GM18909 (cell line): Measurements from ENCODE around the gene VPS8.

Source experiments
- ATAC-seq: cut with Tn5 transposase; IDR thresholded peaks from one replicate; pipeline ENCODE4 v1.9.1; 2021; ENCODE audit warnings: mild to moderate bottlenecking; ENCODE audit not compliant: unreplicated experiment, poor library complexity

The VPS8 gene

DNA sequence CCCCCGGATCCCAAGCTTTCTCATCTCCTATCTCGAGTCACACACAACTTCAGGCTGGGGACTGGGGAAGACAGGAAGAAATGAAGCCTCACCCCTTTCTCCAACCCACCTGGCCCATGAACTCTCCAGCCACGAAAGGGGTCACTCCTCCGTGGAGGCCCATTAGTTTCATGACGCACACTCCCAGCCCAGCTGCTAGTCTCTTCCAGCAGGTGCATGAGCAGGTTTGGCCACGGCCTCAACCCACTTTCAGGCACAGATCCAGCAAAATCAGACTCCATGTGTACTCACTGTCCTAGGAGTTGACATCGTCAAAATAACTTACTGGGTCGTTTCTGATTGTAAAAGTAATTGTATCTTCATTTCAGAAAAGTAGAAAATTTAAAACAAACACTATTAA is 264.3 kb downstream of the VPS8 start:
- ATAC-seq = no peak

DNA sequence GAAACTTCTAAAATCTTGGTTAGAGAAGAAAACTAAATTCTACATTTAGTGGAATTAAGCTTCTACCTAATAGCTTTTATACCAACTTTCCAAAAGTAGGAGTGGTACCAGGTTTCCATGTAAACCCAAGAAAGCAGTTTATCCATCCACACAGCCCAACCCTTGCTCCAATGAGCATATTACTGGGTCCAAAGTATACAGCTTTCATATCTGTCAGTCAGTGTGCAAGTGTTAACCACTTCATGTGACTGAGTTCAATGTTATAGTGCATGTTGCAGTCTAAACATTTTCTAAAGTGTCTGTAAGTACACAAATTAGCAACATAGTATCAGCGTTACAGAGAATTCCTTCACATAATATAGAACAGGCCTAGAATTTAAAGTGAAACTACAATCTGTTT is 267.7 kb downstream of the VPS8 start:
- ATAC-seq = no peak

DNA sequence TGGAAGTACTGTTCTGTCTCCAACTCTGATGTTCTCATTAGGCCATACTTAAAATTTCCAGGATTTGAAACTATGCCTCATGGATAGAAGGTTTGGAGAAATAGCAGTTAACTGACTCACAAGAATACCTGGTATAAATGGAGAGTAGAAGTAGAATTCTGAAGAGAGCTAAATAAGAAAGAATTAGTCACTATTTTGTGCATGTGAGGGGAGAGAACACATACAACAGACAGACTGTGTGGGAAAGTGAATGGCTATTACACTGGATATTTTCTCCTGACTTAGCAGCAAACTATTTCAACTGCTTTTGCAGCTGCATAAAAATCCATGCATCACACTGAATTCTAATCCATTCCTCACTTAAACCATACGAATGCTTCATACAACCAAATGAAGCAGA is 269.6 kb downstream of the VPS8 start:
- no peak for ATAC-seq

DNA sequence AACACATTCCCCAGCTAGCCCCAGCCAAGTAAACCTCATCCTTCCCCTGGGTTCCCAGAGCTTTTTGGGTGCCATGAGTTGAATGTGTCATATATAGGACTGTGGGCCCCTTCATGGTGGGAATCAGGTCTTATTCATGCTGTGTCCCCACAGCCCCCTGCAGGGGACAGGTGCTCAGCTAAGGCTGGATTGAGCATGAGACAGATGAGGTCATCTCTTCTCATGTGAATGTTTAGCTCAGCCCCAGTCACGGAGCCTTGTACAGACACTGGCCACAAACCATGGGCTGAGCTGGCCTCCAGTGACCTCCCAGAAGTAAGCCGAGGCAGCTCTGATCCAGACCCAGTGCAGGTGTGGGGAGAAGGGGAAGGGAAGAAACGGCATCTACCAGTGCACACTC is 270.2 kb downstream of the VPS8 start:
- no peak for ATAC-seq

DNA sequence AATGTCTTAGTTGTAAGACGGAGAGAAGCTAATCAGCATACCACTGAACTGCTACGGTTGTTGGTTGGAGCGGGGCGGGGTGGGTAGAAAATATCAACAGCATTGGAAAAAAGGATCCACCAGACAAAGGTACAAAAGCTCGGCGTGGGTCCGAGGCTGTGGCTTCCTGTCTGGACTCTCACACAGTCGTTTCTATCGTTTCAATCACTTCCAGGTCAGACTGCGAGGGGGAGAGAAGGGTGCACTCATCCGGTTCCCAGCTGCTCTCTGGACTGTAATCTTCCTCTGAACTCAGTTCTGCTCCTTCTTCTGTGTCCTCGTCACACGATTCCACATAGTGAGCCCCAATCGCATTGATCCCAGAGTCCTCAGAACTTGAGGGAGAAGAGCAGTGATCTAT is 270.9 kb downstream of the VPS8 start:
- ATAC-seq = no peak

DNA sequence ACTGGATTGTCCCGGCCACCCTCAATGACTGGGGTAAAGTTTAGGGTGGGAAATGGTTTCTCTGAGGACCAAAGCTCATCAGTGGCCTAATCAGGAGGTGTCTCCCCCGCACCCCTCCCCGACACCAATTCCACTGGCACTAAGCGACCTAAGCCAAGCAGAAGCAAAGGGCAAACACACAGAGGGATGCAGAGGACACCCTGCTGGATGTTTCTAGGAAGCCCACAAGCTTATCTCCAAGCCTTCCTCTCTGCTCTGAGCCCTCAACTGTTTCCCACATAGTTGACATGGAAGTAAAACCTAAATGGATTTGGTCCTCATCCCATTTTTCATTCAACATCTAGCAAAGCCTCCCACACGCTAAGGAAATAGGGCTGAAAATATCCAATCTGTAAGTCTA is 272.4 kb downstream of the VPS8 start:
- no peak for ATAC-seq

DNA sequence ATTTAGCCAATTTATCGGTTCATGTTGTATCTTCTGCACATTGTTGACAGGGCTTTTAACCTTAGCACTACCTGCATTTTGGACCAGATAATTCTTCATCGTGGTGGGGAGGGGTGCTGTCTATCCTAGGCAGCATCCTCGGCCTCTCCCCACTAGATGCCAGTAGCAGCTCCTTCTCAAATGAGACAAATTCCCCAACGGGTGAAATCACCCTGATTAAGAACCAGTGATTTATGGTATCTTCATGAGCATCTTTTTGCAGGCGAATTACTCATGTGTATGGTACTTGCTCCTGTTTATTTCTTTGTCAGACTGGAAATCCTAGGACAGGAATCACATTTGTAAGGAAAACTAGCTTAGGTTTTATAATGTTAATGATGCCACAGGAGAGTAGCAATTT is 272.9 kb downstream of the VPS8 start:
- ATAC-seq = no peak

DNA sequence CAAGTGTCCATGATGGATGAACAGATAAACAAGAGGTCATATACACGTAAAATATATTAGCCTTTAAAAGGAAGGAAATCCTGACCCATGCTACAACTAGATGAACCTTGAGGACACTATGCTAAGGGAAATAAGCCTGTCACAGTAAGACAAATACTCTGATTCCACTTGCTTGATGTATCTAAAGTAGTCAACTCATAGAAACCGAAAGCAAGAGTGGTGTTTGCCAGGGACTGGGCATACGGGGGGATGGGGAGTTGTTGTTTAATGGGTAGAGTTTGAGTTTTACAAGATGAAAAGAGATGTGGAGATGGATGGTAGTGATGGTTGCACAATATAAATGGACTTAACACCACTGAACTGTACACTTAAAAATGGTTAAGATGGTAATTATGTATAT is 275.5 kb downstream of the VPS8 start:
- ATAC-seq = no peak

DNA sequence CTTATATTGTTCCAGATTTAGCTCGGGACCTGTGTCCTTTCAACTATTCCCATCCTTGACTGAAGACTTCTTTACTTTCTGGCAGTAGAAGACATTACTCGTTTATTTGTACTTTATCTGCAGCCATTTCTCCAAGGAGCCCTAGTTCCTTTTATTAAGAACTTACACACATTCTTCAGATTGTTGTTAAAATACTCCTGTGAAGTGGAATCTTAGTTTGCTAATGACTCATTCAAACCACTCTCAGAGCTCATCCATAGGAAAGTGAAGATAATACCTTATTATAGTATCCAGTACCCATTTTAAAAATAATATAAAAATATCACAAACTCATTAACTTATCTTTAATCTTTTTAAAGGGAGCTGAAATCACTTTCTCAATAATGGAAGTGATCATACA is 277.4 kb downstream of the VPS8 start:
- no peak for ATAC-seq

DNA sequence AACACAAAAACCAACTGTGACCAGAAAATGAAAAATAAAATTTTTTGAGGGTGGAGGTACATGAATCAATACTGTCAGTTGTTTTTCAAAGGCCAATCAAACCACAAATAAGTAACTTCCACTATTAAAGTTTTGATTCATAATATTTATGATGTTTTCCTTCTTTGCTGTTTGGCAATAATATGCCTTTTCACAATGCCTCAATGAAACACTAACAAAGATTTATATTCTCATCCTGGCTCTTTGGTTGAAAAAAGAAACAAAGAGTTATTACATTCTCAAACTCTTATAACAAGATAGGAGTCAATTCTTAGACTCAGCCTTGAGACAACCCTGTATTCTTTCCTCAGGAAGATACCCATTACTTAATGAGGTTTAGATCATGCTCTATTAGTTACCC is 277.8 kb downstream of the VPS8 start:
- ATAC-seq = no peak

DNA sequence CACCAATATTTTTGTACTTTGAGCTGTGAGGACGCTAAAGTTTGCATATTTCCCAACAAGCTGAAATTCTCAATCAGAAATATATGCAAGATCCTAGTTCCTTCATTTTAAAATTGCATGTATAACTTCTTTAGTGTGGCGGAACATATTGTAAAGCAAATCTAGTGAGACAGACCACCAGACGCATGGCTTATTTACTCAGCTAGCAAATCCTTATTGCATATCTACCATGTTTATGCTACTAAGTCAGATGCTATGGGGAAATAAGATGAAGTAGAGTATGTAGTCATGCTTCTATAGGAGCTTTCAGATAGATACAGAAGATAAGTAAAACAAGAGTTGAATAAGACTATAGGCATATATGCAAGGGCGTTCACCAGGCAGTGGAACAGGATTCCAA is 278.8 kb downstream of the VPS8 start:
- ATAC-seq = no peak

DNA sequence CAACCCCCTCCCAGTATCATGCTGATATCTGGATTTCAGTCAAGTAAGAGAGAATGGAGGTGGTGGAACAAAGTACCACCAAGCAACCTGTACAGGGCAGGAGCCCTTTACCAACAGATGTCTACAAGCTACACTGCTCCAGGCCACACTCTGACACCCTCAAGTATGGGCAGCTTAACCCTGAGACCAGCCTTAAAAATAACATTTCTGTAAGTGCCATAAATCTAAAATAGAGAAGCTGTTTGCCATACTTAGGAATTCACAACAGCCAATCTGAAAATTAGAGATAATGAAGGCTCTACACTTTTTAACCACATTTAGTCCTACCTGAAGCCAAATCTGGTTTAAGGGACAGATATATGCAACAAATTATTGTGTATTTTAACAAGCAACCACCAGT is 281.1 kb downstream of the VPS8 start:
- no peak for ATAC-seq

DNA sequence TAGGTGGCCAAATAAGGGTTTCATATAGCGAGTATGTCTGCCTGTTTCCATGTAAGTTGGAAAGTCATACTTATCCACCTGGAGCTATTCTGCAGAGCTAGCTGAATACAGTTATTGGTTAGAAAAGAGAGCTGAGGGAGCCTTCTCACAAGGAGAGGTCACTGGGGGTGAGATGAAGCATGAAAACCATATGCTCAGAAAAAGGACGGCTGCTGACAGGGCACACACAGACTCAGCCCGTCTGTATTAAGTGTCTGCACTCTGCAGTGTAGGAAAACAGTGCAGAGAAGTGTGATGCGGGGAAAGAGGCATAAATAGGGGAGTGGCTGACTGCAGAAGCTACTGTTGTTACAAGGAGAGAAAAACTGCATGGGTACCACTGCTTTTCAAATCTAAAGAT is 282.7 kb downstream of the VPS8 start:
- no peak for ATAC-seq
